COLO668 (cell line): ENCODE results near the gene ASPSCR1.

Experiments used
- DNase-seq: peaks from one replicate; lab custom pipeline; 2025; ENCODE audit not compliant: unreplicated experiment; lab: John Stamatoyannopoulos, UW

Gene ASPSCR1

DNA sequence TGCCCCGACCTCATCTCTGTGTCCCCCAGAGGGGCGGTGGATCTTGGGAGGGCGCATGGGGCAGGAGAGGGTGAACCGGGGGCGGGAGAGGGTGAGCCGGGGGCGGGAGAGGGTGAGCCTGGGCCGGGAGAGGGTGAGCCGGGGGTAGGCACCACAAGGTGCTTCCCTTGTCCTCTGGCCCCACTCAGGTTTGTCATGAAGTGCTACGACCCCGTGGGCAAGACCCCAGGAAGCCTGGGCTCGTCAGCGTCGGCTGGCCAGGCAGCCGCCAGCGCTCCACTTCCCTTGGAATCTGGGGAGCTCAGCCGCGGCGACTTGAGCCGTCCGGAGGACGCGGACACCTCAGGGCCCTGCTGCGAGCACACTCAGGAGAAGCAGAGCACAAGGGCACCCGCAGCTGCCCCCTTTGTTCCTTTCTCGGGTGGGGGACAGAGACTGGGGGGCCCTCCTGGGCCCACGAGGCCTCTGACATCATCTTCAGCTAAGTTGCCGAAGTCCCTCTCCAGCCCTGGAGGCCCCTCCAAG is 18.9 kb downstream of the ASPSCR1 start:
- DNase-seq, result no peak

- no peak for DNase-seq
Observed at GRCh38 chr17:81996757-81997441, 19.5 kb downstream of the ASPSCR1 start.

DNA sequence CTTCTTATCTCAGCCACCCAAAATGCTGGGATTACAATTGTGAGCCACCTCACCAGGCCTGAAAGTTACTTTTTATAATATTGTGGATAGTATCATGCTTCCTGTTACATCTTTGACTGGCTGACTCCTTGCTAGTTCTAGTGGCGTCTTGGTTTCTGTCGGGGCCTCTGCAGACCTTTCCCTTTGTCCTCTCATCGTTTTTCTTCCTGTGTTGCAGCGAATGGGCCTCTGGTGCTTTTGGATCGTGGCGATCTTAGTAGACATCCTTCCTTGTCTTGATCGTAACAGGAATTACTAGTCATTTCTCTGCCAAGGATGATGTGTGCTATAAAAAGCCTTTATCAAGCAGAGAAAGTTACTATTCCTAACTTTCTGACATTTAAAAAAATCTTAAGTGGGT is 20.8 kb downstream of the ASPSCR1 start:
- no peak for DNase-seq

DNA sequence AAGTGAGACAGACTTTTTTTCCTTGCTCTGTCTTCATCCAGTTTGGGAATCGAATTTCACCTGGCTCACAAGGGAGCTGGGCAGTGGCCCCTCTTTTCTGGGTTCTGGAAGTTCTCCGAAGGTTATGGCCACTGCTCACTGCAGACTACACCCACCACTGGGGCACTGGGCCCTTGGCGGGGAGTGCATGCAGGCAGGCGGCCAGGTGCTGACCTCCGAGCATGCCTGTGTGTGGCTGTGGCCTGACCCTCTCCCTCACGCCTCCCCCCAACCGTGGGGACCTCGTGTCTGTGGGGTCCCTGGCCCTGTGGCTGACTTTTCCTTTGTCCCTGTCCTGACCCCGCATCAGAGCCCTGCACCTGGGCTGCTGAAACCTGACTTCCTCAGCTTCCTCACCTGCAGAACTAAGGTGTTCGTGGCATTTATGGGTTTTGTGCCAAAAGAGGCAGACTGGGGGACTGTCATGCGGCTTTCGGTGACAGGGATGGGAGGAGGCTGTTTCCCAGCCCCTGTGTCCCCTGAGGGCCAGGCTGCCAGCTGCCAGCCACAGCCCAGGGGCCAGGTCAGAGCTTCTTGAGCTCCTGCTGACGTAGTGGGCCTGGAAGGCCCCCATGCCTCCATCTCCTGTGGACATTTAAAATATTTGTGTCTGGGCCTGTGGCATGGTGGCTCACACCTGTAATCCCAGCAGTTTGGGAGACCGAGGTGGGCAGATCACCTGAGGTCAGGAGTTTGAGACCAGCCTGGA is 21.4 kb downstream of the ASPSCR1 start:
- no peak for DNase-seq

DNA sequence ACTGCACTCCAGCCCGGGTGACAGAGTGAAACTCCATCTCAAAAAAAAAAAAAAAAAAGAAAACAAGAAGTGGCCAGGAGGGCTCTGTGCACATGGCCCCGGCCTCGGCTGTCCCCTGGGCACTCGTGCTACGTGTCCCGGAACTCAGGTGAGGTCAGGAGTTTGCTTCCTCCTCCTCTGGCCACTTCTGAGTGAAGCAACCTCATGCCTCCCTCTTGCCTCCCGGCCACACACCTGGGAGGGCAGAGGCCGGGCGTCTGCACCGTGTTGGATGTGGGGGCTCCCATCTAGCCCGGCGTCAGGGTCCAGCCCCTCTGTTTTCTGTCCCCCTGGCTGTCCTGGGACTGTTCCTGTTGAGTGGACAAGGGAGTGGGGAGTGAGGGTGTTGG is 22.2 kb downstream of the ASPSCR1 start:
- DNase-seq, result no peak

- no peak for DNase-seq
Observed at GRCh38 chr17:81999976-82000802, 22.8 kb downstream of the ASPSCR1 start.

DNA sequence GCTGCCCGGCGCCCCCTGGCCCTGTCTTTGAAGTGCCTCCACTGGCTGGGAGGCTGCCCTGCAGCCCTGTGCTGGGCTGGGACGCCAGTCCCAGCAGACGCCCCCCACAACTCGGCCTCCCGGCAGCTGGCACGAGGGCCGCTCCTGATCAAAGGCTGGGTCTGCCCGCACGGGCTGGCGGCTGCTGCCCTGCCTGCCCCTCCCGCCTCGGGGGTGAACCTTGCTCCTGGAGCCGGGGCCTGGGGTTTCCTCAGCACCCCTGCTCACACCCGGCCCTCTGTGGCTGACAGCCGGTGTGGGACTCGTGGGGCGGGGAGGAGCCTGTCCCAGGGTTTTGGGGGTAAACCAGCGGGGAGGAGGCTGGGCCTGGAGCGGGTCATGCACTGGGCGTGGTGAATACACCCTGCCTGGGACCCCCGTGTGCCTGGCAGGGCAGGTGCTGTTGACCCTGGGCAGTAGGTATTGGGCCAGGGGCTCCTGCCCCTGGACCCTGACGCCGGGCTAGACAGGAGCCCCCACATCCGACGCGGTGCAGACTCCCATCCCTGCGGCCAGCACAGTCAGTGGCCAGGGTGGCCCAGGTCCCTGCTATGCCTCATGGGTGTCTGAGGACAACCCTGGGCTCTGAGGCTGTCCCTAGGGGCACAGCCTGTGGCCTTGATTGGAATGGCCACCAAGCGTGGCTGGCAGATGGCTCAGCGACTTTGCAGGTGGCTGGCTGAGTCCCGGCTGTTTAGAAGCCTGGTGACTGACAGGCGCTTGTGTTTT is 23.6 kb downstream of the ASPSCR1 start:
- DNase-seq, result no peak

DNA sequence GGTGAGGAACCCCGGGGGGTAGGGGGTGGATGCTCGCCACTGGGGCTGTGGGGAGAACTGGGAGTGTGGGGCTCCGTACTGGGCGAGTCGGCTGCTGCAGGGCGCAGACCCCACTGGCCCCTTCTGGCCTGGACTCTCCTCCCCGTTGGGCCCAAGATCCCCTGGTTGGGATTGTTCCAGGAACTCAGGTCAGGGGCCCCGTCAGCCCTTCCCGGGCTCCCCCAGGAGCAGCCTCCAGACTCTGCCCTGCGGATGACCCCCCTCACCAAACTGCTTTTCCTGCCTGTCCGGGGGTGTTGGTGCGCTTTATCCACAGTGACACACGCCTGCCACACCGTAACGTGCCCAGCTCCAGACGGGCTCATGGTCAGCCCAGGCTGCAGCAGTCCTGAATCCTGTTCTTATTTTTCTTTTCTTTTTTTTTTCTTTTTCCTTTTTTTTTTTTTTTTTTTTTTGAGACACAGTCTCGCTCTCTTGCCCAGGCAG is 24.2 kb downstream of the ASPSCR1 start:
- DNase-seq, result no peak

GRCh38 chr17:82003411-82004381 is 26.3 kb downstream of the ASPSCR1 start:
- DNase-seq, result no peak

- DNase-seq, result no peak
Observed at GRCh38 chr17:82004517-82005455, 27.4 kb downstream of the ASPSCR1 start.

DNA sequence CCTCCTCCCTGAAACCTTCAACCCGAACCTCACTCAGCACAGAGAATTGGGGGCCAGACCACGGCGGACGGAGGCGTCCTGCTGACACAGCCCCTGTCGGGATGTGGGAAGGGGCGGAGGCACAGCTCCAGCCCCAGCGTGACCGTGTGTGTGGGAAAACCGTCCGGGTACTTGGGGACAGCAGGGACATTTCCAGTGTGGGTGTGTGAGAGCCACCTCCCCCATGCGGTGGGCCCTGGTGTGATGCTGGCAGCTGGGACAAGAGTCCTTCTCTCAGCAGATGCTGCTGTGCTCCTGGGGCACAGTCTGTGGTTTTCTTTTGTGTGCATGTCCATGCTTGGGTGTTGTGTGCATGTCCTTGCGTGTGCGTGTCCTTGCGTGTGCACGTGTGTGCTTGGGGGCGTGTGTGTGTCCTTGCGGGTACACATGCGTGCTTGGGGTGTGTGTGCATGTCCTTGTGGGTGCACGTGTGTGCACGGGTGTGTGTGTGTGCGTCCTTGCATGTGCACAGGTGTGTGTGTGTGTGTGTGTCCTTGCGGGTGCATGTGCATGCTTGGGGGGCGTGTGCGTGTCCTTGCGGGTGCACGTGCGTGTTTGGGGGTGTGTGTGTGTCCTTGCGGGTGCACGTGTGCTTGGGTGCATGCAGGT is 28.4 kb downstream of the ASPSCR1 start:
- no peak for DNase-seq

GRCh38 chr17:82006468-82007227 is 29.2 kb downstream of the ASPSCR1 start:
- DNase-seq, result no peak

DNA sequence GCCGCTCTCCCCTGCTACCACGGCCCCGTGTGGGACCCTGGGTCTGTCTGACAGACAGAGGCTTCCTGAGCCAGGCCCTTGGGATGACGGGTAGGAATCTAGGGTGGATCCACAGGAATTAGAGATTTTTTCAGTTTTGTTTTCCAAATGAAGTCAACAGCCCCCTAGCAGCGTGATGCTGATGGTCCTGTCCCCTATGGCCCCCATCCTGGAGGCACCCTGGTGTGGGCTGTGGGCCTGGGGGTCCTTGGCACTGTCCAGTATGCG is 29.7 kb downstream of the ASPSCR1 start:
- no peak for DNase-seq

DNA sequence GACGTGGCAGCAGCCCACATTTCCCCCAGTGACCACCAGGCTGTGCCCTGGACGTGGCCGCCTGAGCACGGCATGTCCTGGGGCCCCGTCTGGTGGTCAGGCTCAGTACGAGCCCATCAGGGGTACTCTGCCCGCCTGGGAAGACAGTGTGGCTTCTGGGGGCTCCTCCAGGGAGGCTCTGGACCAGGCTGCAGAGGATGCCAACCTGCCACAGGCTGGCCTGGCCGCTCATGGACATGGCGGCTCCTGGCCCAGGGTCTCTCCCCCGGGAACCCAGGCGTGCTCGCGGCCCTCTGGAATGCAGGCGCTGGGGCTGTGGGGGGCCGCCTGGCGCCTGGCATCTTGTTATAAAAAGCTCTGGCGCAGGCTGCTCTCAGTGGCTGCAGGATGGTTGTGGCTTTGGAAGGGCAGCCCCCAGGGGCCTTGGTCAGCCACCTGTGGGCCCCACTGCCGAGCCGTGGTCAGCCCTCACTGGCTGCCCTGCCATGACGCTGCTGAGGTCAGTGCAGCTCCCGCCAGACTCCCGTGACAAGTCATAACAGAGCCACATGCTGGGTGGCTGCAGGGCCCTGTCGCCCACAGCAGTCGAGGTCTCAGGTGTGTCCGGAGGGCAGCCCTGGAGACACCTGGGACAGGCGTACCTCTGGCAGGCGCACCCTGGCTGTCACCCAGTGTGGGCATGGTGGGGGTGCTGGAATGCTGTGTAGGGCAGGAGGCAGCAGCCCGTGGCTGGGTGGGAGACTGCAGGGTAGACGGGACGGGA is 30.2 kb downstream of the ASPSCR1 start:
- no peak for DNase-seq

GRCh38 chr17:82008258-82008940 is 31.0 kb downstream of the ASPSCR1 start:
- DNase-seq, result no peak

DNA sequence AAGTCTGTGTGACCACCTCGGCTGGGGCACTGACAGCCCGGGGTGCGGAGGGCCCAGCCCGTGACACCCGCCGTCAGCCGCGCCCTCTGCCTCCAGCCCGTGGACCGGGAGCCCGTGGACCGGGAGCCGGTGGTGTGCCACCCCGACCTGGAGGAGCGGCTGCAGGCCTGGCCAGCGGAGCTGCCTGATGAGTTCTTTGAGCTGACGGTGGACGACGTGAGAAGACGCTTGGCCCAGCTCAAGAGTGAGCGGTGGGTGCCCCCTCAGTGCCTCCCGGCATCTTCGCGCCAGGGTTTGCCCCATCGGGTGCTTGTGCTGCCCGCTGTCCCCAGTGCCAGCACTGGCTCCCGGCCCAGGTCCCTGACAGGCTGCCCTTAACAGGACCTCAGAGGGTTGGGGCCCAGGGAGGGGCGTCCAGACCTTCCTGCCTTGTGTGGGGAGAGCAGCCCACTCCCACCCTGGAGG is 31.5 kb downstream of the ASPSCR1 start:
- no peak for DNase-seq
